Lower leg skin (tissue), 3 donors: ENCODE results near the gene INTS13.

Source experiments
- CTCF ChIP-seq, 3 donors: fragments of 450-650 bp; IDR thresholded peaks; one replicate each; pipeline ENCODE4 v1.5.1; 2016; ENCODE audit warnings: antibody characterized with exemption in 3 of 3, mild to moderate bottlenecking in 3 of 3, moderate library complexity in 2 of 3
- POLR2A ChIP-seq, 2 donors: fragments of 450-650 bp; IDR thresholded peaks; one replicate each; pipeline ENCODE4 v1.6.1; 2016 to 2017; ENCODE audit warnings: antibody characterized with exemption in 2 of 2, mild to moderate bottlenecking in 1 of 2, moderate library complexity in 1 of 2

- TF ChIP-seq CTCF (IDR thresholded peaks at IDR 0.05) (no peak), POLR2A (IDR thresholded peaks at IDR 0.05) (no peak)
Measured at GRCh38 chr12:26906704-26907103, 31.1 kb downstream of the INTS13 start.
